ENCODE results near the gene NSG2.

NSG2 gene

DNA sequence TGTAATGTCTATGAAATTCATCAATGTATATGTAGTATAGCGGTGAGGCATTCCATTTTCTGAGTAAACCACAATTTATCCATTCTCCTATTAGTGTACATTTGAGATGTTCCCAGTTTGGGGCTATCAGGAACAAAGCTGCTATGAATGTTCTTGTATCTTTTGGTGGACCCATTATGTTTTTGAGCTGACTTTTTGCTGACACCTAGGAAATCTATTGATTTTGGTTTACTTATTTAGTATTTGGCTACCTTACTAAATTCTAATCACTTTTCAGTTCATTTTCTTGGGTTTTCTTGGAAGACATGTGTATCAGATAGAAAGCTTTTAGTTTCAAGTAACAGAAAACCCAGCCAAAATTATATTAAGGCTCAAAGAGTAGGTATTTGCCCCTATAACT is 13.7 kb downstream of the NSG2 start:
- no peak for DNase-seq (ENCODE audit: low read depth)

DNA sequence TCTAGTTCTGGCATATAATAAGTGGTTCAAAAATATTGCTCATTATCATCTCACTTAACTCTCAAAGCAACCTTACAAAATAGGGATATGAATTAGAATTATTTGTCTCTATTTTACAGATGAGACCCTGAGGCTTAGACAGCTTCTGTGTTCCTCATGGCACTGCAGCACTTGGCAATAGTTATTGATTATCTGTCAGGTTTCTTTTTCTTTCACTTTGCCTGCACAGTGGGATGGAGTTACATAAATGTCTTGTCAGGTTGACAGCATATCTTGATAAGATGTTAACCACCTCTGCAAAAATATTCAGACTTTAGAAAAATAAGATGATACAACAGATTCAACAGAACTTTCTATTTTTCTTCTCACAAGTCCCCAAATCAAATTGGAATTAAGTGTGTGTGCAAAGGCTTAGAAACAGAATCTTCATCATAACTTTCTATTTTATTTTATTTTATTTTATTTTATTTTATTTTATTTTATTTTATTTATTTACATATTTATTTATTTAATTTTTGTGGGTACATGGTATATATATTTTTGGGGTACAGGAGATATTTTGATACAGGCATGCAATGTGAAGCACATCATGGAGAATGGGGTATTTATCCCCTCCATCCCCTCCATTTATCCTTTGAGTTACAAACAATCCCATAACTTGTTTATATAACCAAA is 17.7 kb downstream of the NSG2 start:
- no peak for DNase-seq (ENCODE audit: low read depth)

DNA sequence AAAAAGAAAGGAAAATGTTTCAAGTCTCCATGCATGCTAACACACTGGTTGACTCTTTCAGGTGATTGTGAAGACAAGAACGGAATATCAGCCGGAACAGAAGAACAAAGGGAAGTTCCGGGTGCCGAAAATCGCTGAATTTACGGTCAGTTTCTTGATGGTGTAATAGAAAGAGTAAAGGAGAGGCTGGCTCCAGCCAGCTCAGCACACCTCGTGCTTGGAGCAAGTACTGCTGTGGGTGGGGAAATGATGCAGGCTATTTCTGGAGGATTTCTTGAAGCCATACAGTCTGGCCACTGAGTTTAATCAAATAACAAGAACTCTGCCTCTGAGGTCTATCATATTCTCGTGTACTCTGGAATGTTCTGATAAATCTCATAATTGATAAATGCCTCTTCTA is 18.7 kb downstream of the NSG2 start:
- no peak for DNase-seq (ENCODE audit: low read depth)

DNA sequence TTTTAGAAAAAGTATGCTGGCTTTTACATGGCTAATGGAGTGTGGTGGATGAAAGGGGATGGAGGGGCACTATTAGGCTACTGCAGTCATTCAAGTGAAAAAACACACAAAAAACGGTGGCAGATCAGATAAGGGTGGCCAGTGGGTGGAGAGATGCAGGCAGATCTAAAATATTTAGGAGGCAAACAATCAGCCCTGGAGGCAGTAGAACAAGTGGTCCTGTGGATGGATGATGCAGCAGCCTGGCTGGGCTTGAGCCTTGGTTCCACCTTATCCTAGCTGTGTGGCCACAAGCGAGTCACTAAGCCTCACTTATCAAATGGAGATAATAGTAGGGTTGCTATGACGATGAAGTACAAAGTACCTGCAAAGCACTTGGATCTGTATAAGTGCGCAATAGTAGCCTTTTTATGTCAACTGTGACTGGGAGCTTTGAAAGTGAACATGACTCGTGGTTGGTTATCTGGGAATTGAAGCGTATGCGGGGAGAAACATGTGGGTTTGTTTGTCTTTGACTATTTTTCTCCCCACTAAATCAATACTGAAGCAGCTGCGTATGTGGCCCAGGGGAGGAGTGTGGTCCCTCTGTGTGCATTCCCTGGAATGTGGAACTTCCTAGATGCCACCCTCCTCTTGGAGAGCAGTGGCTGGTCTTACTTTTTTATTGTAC is 20.2 kb downstream of the NSG2 start:
- no peak for DNase-seq (ENCODE audit: low read depth)

DNA sequence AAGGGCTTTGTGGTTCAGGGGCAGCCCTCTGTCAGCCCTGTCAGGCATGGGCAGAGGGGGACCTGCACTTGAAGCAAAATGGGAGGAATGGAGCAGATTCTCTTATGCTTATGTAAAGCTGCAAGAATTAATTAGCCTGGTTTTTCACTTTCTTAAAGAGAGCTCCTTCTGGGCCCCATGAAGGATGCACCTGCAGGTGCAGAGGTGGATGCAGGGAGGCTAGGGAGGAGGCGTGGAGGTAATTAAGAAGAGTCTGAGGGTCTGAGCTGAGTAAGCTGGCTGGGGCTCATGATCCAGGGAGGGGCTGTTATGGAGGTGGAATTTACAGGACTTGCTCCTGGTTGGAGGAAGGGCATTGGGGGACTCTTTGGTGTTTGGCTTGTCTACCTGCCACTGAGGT is 22.0 kb downstream of the NSG2 start:
- no peak for DNase-seq (ENCODE audit: low read depth)

DNA sequence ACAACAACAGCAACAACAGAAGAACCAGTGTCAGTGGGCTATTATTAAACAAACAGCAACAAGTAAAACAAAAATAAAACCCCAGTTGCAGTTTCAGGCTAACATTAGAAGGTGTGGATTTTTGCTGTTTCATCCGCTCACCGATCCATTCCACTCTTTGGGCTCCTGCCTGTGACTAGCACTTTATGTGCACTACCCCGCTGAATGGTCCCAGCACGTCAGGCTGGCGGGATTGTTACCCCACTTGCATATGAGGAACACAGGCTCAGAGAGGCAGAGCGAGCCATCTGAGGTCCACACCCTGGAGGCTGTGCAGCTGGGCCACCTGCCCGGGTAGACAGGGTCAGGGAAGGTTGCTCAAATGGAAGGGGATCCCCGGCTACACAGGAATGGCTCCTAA is 26.0 kb downstream of the NSG2 start:
- DNase-seq (ENCODE audit: low read depth), result no peak

DNA sequence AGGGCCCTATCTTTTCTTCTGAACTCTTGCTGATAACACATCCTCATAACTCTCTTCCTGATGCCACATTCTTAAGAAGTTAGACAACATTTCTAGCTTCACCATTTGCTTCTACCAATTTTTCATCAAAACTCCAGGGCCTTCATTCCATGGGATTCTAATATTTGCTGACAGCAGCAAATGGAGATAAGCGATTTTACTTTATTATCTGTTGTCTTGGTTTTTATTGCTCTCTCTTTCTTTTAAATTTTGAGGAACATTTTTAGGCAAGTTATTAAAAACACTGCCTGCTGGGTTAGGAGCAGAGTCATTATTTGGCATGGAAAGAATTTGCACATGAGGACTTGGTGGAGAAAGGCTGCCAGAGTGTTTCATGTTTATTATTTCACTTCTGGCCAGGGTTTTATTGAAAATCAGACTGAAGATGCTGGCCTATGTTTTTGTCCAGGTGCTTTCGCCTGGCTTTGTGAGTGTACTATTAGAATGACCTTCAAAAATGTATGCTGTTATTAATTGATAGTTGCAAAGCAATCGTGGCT is 27.7 kb downstream of the NSG2 start:
- DNase-seq (ENCODE audit: low read depth), result no peak

DNA sequence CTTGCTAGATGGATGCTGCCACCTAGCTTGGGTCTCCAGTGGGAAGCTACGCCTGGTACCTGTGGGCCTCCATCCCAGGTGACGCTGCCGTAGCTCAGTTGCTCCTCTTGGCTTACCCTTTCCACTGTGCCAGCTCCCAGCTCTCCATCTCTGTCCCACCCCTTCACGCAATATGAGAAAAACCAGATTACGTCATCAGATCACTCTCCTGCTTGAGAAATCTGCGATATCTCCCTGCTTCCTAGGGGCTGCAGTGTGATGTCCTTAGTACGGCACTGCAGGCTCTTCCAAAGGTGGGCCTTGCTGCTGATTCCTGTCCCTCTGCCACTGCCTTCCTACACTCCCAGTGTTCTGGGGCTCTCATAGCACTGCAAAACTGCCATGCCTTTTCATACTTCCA is 28.9 kb downstream of the NSG2 start:
- no peak for DNase-seq (ENCODE audit: low read depth)

DNA sequence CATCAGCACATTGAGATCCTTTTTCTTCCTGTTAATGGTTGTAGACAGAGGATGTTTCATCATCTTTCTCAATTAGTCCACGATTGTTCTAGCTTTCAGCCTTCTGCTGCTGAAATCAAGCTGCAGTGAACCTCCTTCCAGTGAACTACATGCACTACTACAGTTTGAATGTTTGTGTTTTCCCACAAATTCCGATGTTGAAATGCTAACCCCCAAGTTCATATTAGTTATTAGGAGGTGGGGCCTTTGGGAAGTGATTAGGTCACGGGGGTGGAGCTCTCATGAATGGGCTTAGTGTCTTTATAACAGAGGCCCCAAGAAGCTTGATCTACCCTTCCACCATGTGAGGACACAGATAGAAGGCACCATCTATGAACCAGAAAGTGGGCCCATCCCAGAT is 32.9 kb downstream of the NSG2 start:
- no peak for DNase-seq (ENCODE audit: low read depth)

DNA sequence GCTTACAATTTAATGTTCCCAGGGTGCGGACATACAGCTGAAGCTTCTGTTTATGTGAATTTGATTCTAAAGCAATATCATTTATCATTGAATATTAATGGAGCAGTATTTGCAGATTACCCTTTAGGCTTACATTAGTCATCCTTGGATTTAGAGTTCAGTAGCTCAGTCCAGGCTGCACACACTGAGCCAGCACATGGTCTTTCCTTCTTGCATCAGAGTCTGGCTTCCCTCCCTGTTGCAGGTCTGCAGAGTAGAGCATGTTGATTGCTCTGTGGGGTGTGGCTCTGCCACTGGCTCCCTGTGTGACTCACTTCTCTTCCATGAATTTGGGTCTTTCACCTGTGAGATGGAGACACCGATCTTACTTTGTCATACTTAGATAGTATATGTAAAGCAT is 36.8 kb downstream of the NSG2 start:
- no peak for DNase-seq (ENCODE audit: low read depth)

DNA sequence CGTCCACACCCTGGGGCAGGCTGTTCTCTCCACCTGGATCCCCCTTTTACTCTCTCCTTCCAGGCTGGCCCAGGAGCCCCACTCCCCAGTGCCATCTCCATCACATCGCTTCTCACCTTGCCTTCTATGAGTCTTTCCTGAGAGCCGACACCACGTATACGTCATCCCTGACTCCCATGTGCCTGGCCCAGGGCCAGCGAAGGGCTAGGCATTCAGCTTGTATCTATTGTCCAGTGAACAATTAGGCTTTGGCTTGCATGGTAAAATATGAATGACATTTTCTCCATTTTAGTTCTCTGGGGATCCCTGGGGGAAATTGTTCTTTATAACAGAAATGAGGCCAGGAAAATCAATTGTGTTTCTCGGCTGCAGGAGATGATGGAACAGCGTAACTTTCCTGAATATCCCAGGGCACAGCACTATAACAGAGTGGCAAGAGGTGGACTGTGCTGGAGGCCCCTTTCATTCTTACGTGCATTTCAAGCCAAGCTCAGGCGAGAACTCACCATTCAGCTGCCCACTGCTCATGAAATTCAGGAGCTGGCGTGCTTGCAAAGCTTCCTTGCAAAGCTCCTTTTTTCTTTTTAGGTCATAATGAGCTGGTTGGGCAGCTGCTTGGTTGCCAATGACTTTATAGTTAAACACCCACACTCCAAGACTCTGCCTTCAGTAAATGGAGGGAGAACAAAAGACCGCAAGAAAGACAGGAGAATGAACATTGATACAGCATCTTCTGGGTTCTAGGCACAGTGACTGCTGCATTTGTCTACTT is 37.7 kb downstream of the NSG2 start:
- no peak for DNase-seq (ENCODE audit: low read depth)

DNA sequence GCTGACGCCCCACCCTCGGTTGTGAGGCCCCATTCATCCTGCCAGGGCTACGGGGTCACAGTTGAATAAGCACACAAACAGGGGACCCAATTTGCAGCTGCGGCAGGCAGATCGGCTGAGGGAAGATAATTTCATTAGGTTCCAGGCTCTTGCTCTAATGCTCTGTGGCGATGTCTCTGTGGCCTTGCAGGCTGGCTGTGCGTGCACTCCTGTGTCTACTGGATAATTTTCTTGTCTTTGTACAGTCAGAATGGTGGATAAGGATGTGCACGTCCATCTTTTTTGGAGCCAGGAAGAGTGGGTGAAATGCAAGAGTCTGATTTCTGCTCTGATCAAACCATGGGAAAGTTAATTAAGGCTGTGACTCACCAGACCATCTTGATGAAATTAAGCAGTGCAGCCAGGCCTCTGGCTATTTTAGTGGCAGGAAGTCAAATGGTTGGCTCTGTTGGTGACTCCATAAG is 39.2 kb downstream of the NSG2 start:
- DNase-seq (ENCODE audit: low read depth), result no peak

DNA sequence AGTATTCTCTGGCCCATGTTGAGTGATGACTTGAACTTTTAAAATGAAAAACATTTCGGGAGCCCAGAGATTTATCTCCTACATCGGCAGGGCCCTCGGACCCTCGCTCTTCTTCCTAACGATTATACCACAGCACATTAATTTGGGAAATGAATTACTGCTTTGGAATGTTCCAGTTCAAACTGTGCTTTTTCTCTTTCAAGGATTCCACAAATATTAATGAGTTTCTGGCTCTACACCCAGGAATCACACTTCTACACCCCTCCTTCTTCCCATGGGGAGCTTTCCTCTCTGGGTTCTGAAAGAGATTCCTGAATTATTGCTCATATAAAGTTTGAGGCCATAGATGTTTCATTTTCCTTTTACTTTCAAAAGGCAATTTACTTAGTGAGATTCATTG is 41.2 kb downstream of the NSG2 start:
- DNase-seq (ENCODE audit: low read depth), result no peak

DNA sequence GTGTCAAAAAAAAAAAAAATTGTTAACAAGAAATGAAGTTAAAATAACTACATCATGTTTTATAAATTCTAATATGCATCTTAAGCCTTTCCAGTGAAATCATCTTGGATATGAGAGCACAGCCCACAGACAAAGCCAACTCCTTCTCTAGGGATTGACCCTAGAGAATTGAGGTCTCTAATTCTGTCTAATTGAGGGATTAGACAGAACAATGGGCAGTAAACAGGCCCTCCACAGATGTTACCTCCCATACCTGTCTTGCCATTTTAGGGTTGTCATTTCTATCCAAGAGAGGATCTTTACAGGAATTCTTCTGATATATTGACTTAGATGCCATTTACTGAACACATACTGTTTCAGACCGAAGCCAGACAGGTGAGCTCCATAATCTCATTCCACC is 42.3 kb downstream of the NSG2 start:
- DNase-seq (ENCODE audit: low read depth), result no peak

DNA sequence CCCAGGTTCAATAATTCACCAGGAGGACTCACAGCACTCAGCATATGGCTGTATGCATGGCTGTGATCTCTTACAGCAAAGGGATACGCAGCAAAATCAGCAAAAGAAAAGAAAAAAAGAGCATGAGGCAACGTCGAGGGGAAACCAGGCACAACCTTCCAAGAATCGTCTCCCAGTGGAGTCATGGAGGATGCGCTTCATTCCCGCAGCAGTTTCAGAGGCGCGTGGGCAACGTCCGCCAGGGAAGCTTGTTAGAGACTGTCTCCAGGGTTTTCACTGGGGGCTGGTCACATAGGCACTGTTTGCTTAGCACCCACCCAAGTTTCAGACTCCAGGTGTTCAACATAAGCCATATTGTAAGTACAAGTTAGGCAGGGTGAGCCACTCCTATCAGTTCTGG is 44.6 kb downstream of the NSG2 start:
- no peak for DNase-seq (ENCODE audit: low read depth)

DNA sequence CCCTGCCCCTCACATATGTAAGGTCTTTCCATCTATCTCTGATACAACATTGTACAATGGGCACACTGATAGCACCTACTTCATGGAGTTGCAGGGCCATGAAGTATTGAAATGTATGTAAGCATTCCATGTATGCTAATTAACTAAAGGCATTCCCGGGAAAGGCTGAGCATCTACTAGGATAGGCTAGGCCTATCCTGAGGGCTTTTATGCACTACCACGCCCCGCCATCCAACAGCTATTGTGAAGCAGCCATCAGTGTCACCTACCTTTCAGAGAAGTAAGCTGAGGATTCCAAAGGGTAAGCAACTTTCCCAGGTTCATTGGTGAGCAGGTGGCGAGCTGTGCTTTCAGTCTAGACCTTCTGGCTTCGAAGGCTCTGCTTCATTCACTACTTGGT is 47.6 kb downstream of the NSG2 start:
- DNase-seq (ENCODE audit: low read depth), result no peak

DNA sequence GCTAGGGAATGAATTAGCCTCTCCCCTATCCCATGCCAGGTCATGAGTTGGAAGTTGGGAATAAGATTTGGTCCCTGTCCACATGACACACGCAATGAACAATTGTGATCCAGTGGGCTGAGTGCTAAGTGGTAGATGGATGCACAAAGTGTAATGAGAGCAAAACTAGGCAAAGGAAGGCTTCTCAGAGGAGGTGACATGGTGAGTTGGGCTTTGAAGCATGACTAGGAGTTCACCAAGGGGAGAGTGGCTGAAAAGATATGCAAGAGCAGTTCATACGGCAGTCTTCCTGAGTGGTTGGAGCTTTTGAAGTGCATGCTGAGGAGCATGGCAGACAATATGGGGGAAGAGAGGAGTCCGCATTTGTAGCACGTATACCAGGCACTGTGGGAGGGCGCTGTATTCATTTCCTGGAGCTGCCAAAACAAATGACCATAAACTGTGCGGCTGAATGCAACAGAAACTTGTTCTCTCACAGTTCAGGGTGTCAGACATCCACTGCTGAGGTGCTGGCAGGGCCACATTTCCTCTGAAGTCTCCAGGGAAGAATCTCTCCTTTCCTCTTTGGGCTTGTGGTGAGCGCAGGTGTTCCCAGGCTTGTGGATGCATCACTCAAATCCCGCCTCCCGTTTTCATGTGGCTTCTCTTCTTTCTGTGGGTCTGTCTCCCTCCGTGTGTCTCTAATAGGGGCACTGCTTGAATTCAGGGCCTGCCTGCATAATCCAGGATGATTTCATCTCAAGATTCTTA is 49.5 kb downstream of the NSG2 start:
- no peak for DNase-seq (ENCODE audit: low read depth)

DNA sequence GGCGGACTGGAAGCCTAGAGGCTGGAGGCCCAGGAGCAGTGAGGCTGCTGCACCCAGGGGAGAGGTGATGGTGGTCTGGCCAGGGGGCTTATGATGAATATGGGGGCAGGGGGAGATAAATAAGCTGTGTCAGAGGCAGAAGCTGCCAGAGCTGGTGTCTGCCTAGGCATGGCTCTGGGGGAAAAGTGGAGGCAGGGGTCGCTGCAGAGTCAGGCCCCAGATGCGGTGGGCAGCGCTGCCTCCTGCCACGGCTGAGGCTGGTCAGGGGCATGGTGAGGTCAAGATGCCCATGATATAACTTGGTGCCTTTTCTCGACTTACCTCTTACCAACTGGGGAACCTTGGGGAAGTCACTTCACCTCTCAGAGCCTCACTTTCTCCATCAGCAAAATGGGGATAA is 51.1 kb downstream of the NSG2 start:
- DNase-seq (ENCODE audit: low read depth), result no peak

DNA sequence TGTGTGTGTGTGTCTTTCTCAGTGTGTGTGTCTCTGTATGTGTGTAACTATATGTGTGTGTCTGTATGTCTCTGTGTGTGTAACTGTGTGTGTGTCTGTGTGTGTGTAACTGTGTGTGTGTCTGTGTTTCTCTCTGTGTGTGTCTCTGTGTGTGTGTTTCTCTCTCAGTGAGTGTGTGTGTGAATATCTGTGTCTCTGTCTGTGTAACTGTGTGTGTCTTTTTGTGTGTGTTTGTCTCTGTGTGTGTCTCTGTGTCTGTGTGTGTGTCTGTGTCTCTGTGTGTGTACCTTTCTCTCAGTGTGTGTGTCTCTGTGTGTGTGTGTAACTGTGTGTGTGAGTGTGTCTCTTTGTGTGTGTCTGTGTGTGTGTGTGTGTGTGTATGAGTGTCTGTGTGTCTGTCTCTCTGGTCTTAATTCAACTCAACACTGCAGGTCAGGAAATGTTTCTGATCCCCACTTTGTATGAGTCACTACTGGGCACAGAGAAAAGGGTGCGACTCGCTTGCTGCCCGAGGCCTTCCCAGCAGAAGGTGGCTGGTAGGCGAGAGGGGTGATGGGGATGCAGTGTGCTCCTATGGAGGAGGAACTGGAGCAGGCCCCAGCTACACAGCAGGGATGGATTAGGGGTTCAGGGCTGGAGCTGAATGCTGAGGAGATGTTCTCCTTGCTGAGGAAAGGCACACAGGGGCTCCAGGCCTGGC is 52.1 kb downstream of the NSG2 start:
- DNase-seq (ENCODE audit: low read depth), result no peak

DNA sequence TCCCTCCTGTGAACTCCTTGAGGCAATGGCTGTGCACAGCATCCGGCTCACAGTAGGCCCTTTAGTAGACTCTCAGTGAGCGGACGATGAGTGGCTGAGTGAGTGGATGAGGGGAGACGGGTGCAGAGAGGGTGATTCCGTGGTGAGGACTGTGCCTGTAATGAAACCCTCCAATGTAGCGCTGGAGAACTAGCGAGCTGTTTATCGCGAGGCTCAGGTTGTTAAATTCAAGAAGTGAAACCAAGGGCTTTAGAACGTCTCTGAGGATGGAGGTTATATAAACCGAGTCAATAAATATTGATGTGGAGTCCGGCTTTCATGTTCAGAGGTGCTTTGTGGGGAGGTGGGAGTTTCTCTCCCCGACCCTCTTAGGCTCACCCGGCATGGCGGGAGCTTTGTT is 53.2 kb downstream of the NSG2 start:
- no peak for DNase-seq (ENCODE audit: low read depth)

DNA sequence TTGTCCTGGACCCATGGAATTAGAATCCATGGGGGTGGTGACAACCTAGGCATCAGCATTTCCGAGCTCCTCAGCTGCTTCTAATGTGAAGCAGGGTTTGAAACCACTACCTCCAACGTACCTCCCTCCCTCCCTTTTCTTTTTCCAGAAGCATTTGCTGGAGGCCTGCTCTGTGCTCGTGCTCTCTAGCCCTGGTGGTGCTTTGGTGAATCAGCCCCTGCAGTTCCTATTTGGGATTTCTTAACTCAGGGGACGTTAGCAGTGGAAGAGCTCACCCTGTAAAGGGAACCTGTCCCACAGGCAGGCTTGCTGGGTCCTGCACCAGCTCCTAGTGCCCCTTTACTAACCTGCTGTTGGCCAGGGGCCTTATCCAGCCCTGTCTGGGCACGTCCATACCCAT is 55.0 kb downstream of the NSG2 start:
- DNase-seq (ENCODE audit: low read depth), result no peak

All from GM04504 (cell line).